Mucosa of stomach (tissue), 1 donor: ENCODE measurements around the gene GON4L.
"Not testable (repeated sequence)": the region's sequence is repeated elsewhere in the genome, so short reads cannot be mapped to it uniquely, and the experiment has no call there.

Source experiments
- H3K27me3 ChIP-seq: one replicate; pipeline ENCODE4 v1.7.0; 2013; ENCODE audit warnings: mild to moderate bottlenecking, low read length; ENCODE audit not compliant: control insufficient read depth, insufficient read depth
- H3K36me3 ChIP-seq: one replicate; pipeline ENCODE4 v1.7.0; 2013; ENCODE audit warnings: low read length; ENCODE audit not compliant: control insufficient read depth, insufficient read depth
- H3K4me1 ChIP-seq: one replicate; pipeline ENCODE4 v1.7.0; 2013; ENCODE audit warnings: mild to moderate bottlenecking, low read length; ENCODE audit not compliant: control insufficient read depth, insufficient read depth
- H3K4me3 ChIP-seq: one replicate; pipeline ENCODE4 v1.7.0; 2013; ENCODE audit warnings: low read length
- H3K9ac ChIP-seq: one replicate; pipeline ENCODE4 v1.7.0; 2013; ENCODE audit warnings: mild to moderate bottlenecking, low read length, moderate library complexity
- H3K9me3 ChIP-seq: one replicate; pipeline ENCODE4 v1.7.0; 2013; ENCODE audit warnings: mild to moderate bottlenecking, low read length, moderate library complexity; ENCODE audit not compliant: control insufficient read depth
- donor health status: Pancreatic carcinoma.

GON4L gene

GRCh38 chr1:155801149-155801548, 55.9 kb downstream of the GON4L start:
- Histone ChIP-seq H3K27me3 (no peaks in the 10 kb centered on the region), H3K4me1 (peaks cover 4% of the 10 kb centered on the region), H3K4me3 (no peak overlapping the region), H3K36me3 (no peaks in the 10 kb centered on the region), H3K9me3 (no peaks in the 10 kb centered on the region), H3K9ac (no peak overlapping the region)

GRCh38 chr1:155795618-155796017, 61.4 kb downstream of the GON4L start:
- H3K4me1 ChIP-seq, H3K27me3 ChIP-seq, H3K9me3 ChIP-seq, H3K4me3 ChIP-seq, H3K9ac ChIP-seq, H3K36me3 ChIP-seq: not testable (repeated sequence)

- no peaks in the 10 kb centered on the region for H3K36me3 ChIP-seq
- H3K4me3 ChIP-seq, result no peak overlapping the region
- no peak overlapping the region for H3K9ac ChIP-seq
- H3K27me3 ChIP-seq, result no peaks in the 10 kb centered on the region
- no peaks in the 10 kb centered on the region for H3K9me3 ChIP-seq
- H3K4me1 ChIP-seq, result peaks cover 4% of the 10 kb centered on the region
Measured at GRCh38 chr1:155794605-155795245, 62.3 kb downstream of the GON4L start.

- Histone ChIP-seq H3K4me1 (no peaks in the 10 kb centered on the region), H3K27me3 (no peaks in the 10 kb centered on the region), H3K9ac (no peak overlapping the region), H3K4me3 (no peak overlapping the region), H3K36me3 (no peaks in the 10 kb centered on the region), H3K9me3 (no peaks in the 10 kb centered on the region)
Measured at GRCh38 chr1:155793213-155793612, 63.8 kb downstream of the GON4L start.

GRCh38 chr1:155777582-155777981, 79.4 kb downstream of the GON4L start:
- Histone ChIP-seq H3K36me3 (peaks cover 8% of the 10 kb centered on the region), H3K9ac (no peak overlapping the region), H3K27me3 (no peaks in the 10 kb centered on the region), H3K4me1 (no peaks in the 10 kb centered on the region), H3K9me3 (no peaks in the 10 kb centered on the region), H3K4me3 (no peak overlapping the region)

- H3K9me3 ChIP-seq, result no peaks in the 10 kb centered on the region
- no peaks in the 10 kb centered on the region for H3K27me3 ChIP-seq
- H3K36me3 ChIP-seq, result peaks cover 8% of the 10 kb centered on the region
- no peaks in the 10 kb centered on the region for H3K4me1 ChIP-seq
- no peak overlapping the region for H3K9ac ChIP-seq
- H3K4me3 ChIP-seq, result no peak overlapping the region
Measured at GRCh38 chr1:155776414-155776813, 80.6 kb downstream of the GON4L start.

GRCh38 chr1:155773221-155773620, 83.8 kb downstream of the GON4L start:
- H3K36me3 ChIP-seq, result peaks cover 8% of the 10 kb centered on the region
- H3K4me3 ChIP-seq, result no peak overlapping the region
- H3K9me3 ChIP-seq, result no peaks in the 10 kb centered on the region
- H3K4me1 ChIP-seq, result no peaks in the 10 kb centered on the region
- H3K27me3 ChIP-seq, result no peaks in the 10 kb centered on the region
- H3K9ac ChIP-seq, result no peak overlapping the region

- Histone ChIP-seq H3K9me3 (no peaks in the 10 kb centered on the region), H3K9ac (no peak overlapping the region), H3K36me3 (no peaks in the 10 kb centered on the region), H3K4me1 (no peaks in the 10 kb centered on the region), H3K4me3 (no peak overlapping the region), H3K27me3 (no peaks in the 10 kb centered on the region)
Measured at GRCh38 chr1:155769257-155769656, 87.8 kb downstream of the GON4L start.

GRCh38 chr1:155767399-155767989, 89.5 kb downstream of the GON4L start:
- H3K4me1 ChIP-seq, result not testable (repeated sequence)

GRCh38 chr1:155763989-155764388, 93.0 kb downstream of the GON4L start:
- not testable (repeated sequence) for H3K9ac ChIP-seq, H3K4me3 ChIP-seq, H3K4me1 ChIP-seq, H3K9me3 ChIP-seq, H3K27me3 ChIP-seq, H3K36me3 ChIP-seq

More at GRCh38 chr1:155767399-155767989, 89.5 kb downstream of the GON4L start:
- not testable (repeated sequence) for H3K36me3 ChIP-seq, H3K9me3 ChIP-seq, H3K4me3 ChIP-seq, H3K9ac ChIP-seq, H3K27me3 ChIP-seq

GRCh38 chr1:155763090-155763815, 93.8 kb downstream of the GON4L start:
- not testable (repeated sequence) for H3K9me3 ChIP-seq, H3K4me1 ChIP-seq, H3K4me3 ChIP-seq, H3K36me3 ChIP-seq, H3K27me3 ChIP-seq, H3K9ac ChIP-seq

- no peaks in the 10 kb centered on the region for H3K27me3 ChIP-seq
- no peak overlapping the region for H3K4me3 ChIP-seq
- H3K4me1 ChIP-seq, result no peaks in the 10 kb centered on the region
- no peak overlapping the region for H3K9ac ChIP-seq
- peaks cover 8% of the 10 kb centered on the region for H3K36me3 ChIP-seq
- no peaks in the 10 kb centered on the region for H3K9me3 ChIP-seq
Measured at GRCh38 chr1:155761736-155762405, 95.1 kb downstream of the GON4L start.
